ENCODE results near the gene LACTBL1. TPM values are rescaled to one million over a fixed set of nuclear protein-coding genes. Genes with fewer than 3 reads are reported as not detected.
"Not testable (repeated sequence)": the region's sequence is repeated elsewhere in the genome, so short reads cannot be mapped to it uniquely, and the experiment has no call there.

The LACTBL1 gene, protein sequence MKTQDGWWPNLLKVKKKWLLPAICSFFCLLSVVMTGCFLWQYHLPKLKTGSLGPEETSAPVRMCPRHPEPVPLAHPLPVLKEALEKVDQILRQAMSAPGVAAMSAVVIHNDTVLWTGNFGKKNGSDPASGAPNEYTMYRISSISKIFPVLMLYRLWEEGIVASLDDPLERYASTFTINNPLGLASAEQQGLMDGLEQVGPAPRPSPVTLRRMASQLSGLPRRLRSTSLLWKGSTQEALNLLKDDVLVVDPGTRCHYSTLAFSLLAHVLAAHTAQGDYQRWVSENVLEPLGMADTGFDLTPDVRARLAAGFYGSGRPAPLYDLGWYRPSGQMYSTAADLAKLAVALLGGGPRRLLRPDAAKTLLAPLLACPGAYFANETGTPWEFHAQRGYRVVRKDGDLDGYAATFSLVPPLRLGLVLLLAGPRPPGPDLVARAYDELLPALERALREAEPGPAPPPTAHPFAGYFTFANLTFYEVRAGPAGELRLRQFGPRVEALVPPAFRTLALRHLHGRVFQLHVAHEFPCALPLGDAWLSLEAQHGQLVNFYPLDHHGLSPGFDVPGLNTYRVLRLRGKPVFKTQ
- under 1 TPM in 1 of 8 experiments, not detected in 7; 0.13 TPM for total RNA-seq

DNA sequence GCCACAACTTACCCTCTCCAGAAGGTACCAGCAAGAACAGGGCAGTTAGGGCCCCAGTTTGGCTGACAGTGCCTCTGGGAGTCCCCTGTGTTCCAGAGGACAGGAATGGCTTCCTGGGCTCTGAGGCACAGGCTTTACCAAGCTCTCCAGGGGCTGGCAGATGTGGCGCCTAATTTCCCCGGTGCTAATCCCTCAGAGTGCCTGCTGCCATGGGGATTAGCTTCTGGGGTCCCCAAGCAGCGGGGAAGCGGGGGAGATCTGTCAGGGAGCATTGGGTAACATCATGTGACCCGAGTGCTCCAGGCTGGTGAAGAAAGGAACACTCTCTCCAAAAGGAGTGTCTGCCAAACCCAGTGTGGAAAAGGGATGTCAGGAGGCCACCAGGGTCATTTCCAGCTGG is at the start of gene LACTBL1:
Gene LACTBL1, minus strand, starts transcription at position 107 of the 400 bp plus-strand sequence. CDS start 550 bp downstream, outside the sequence.
- ATAC-seq (replicated peaks in 6 of 8) = no peak
- H3K4me3 ChIP-seq = no peak within 1 kb of the TSS
- H3K27ac ChIP-seq = peak within 1 kb of the TSS in 1 of 2 donors; percentile 64
- H3K4me1 ChIP-seq (replicated peaks in 1 of 2) = peaks cover 16 to 19% of the 10 kb centered on the region in 2 donors
- 37 to 85% (median 80%) methylated on average over 2 to 3 of the region's 5 CpGs; no CpG with 5 or more reads in 7 of the 10 experiments for WGBS, 10 experiments
- in situ Hi-C loops (cut with MboI; ENCODE audit: low pct_unique_long_range_greater_than_20kb in 2 of 9, low sequenced_read_pairs in 9 of 9, unreplicated experiment in 9 of 9) = loop anchor here in 1 of 9 experiments (10.0 kb wide), 1 partner anchor 212 kb away; no protein-coding TSS in a partner anchor

DNA sequence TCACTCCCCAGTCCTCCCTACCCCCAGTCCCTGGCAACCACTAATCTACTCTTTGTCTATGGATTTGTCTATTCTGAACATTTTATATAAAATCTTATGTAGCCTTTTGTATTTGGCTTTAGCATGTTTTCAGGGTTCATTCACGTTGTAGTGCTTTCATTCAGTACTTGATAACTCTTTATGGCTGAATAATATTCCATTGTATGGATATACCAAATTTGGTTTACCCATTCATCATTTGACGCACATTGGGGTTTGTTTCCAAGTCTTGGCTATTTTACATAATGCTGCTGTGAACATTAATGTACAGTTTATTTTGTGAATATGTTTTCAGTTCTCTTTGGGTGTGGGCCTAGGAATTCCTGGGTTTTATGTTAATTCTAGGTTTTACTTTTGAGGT is 49.2 kb upstream of the LACTBL1 start:
- 0 to 100% (median 88%) methylated on average over 1 to 2 of the region's 2 CpGs for WGBS, 10 experiments
- Histone ChIP-seq H3K27ac (no peak overlapping the region), H3K4me3 (peak overlapping the region; percentile 58 to 84 (median 74)), H3K4me1 (replicated peaks in 1 of 2) (peaks cover 0 to 5% of the 10 kb centered on the region in 2 donors)
- ATAC-seq (replicated peaks in 6 of 8) = no peak
- in situ Hi-C loops (cut with MboI; ENCODE audit: low pct_unique_long_range_greater_than_20kb in 2 of 9, low sequenced_read_pairs in 9 of 9, unreplicated experiment in 9 of 9) = no loop called here

DNA sequence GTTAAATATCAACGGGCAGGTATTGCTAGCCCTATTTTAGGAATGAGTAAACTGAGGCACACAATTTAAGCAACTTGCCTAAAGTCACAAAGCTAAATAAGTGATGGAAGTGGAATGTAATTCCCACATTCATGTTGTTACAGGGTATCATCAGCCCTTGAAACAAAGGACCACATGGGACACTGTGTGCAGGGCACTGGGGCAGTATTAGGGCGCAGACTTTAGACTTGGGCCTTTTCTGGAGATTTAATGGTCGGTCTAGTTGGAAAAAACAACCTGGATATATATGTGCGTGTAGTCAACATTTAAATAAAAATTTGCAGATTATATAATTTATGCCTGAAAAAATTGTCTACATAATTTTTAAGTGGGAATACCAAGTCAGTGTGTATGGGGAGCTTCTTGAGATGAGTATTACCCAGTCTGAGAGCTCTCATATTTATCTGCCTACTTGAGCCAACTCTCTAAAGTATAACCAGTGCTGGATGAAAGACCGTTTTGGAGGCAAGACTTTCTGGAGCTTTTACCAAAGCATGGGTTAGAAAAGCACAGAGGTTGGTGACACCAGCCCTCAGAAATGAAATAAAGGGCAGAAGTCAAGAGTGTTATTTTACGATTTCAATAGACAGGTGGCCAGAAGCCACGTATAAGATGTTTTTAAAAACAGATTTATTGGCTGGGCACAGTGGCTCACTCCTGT is 48.2 kb upstream of the LACTBL1 start:
- peak overlapping the region; percentile 94 to 95 for H3K27ac ChIP-seq
- in situ Hi-C loops (cut with MboI; ENCODE audit: low pct_unique_long_range_greater_than_20kb in 2 of 9, low sequenced_read_pairs in 9 of 9, unreplicated experiment in 9 of 9) = no loop called here
- H3K4me1 ChIP-seq (replicated peaks in 1 of 2) = peaks cover 0 to 5% of the 10 kb centered on the region in 2 donors
- no peak for ATAC-seq (replicated peaks in 6 of 8)
- 0 to 57% (median 20%) methylated on average over 1 to 7 of the region's 7 CpGs for WGBS, 10 experiments
- H3K4me3 ChIP-seq = peak overlapping the region; percentile 58 to 84 (median 74)

DNA sequence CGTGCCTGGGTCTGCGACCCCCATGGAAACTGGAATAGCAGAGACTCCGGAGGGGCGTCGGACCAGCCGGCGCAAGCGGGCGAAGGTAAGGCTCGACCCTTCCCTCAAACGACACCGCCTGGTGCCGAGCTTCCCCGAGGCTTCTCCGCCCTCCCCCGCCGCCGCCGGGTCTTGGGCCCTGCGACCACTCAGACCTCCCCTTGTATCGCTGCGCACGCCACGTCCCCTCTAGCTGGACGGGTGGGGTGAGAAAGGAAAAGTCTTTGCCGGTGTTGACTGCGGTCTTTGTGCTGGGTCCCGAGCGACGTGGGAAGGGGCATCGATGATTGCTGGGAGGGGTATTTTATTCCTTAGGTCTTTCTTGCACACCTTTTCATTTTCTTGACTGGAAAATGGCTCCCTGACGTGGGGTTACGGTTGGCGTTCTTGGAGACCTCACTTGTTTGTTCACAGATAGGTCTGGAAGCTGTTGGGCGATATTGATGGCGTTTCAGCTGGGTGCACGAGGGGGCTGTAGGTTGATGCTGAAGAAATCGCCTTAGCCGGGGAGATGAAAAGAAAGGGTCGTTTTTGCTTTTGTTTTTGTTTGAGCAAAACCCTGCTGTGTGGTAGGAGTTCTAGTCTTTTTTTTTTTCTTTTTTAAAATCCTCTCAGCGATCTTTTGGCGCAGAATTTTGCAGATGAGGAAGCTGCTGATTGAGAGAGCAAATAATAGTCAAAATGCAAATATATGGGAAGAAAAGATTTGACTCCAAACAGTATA is 47.4 kb upstream of the LACTBL1 start:
- Histone ChIP-seq H3K27ac (peak overlapping the region; percentile 94 to 95), H3K4me1 (replicated peaks in 1 of 2) (peaks cover 0 to 5% of the 10 kb centered on the region in 2 donors), H3K4me3 (peak overlapping the region; percentile 58 to 84 (median 74))
- 0 to 2% (median 0%) methylated on average over 2 to 20 of the region's 42 CpGs for WGBS, 10 experiments
- ATAC-seq (replicated peaks in 6 of 8) = peak in 7 of 8 experiments; percentile 2 to 42 (median 32)
- in situ Hi-C loops (cut with MboI; ENCODE audit: low pct_unique_long_range_greater_than_20kb in 2 of 9, low sequenced_read_pairs in 9 of 9, unreplicated experiment in 9 of 9) = no loop called here

DNA sequence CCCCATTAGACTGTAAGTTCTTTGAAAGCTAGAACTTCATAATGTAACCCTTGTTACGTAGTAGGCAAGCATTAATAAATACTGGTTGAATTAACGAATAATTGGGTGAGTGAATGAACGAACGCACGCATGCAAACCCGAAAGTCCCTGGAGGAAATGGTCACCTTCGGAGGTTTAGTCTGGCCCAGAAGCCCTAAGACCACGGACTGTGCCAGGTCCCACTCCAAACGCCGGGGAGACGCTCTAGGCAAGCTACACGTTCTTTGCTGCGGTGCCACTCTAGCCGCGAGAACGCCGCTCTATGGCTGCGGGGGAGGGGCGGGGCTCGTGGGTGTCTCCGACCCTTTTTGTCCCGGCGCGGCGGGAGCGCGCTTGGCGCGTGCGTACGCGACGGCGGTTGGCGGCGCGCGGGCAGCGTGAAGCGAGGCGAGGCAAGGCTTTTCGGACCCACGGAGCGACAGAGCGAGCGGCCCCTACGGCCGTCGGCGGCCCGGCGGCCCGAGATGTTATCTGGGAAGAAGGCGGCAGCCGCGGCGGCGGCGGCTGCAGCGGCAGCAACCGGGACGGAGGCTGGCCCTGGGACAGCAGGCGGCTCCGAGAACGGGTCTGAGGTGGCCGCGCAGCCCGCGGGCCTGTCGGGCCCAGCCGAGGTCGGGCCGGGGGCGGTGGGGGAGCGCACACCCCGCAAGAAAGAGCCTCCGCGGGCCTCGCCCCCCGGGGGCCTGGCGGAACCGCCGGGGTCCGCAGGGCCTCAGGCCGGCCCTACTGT is 46.6 kb upstream of the LACTBL1 start, which contains the start of gene KDM1A:
Gene KDM1A, plus strand, starts transcription at position 375 of the 769 bp plus-strand sequence. Its CDS starts 129 bp downstream, at position 504.
- H3K4me1 ChIP-seq (replicated peaks in 1 of 2) = peaks cover 0 to 5% of the 10 kb centered on the region in 2 donors
- 0 to 2% (median 0%) methylated on average over 1 to 33 of the region's 85 CpGs; no CpG with 5 or more reads in 1 of the 10 experiments for WGBS, 10 experiments
- H3K27ac ChIP-seq = peak within 1 kb of the TSS; percentile 94 to 95
- in situ Hi-C loops (cut with MboI; ENCODE audit: low pct_unique_long_range_greater_than_20kb in 2 of 9, low sequenced_read_pairs in 9 of 9, unreplicated experiment in 9 of 9) = no loop called here
- peak; percentile 96 to 98 (median 97) for ATAC-seq (replicated peaks in 6 of 8)
- peak within 1 kb of the TSS; percentile 58 to 84 (median 74) for H3K4me3 ChIP-seq

DNA sequence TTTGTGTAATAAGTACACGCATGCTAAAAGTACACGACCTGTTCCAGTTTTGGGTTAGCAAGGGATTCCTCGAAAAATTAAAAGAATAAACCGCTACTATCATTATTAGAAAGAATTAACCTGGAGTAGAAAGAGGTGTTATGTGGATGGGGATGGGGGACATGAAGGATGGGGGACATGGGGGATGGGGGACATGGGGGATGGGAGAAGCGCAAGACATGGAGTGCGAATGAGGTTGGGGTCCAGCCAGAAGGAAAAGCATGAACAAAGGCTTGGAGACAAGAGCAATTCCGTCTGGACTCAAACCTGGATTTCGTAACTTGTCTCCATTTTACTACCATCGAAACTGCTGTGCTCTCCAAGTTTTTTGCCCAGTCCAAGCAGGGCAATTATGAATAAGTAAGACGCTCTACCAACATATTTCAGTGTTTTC is 46.0 kb upstream of the LACTBL1 start:
- H3K27ac ChIP-seq = peak overlapping the region; percentile 56 to 64
- 0 to 89% (median 56%) methylated on average over 1 to 7 of the region's 10 CpGs; no CpG with 5 or more reads in 3 of the 10 experiments for WGBS, 10 experiments
- ATAC-seq (replicated peaks in 6 of 8) = peak; percentile 0 to 9 (median 2)
- peak overlapping the region; percentile 58 to 84 (median 74) for H3K4me3 ChIP-seq
- peaks cover 4 to 10% of the 10 kb centered on the region in 2 donors for H3K4me1 ChIP-seq (replicated peaks in 1 of 2)
- in situ Hi-C loops (cut with MboI; ENCODE audit: low pct_unique_long_range_greater_than_20kb in 2 of 9, low sequenced_read_pairs in 9 of 9, unreplicated experiment in 9 of 9) = no loop called here

DNA sequence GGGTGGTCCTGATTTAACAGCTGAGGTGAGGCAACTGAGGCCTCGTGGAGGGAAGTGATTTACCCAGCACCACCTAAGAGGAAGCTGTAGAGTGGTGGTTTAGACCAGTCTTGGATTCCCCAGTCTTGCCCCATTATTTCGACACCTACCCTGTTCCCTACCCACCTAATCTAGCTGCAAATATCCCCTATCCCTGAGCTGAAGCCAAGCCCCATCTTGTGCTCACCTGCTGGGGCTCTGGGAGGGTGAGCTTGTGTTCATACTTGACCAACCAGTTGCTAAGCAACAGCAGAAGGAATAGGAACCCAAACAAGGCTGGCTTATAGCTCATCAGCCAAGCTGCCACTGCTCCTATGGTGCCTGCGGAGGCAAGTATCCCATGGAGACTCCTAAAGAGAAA is 41.0 kb upstream of the LACTBL1 start:
- in situ Hi-C loops (cut with MboI; ENCODE audit: low pct_unique_long_range_greater_than_20kb in 2 of 9, low sequenced_read_pairs in 9 of 9, unreplicated experiment in 9 of 9) = no loop called here
- H3K4me1 ChIP-seq (replicated peaks in 1 of 2) = peaks cover 7 to 8% of the 10 kb centered on the region in 2 donors
- H3K4me3 ChIP-seq = no peak overlapping the region
- no peak overlapping the region for H3K27ac ChIP-seq
- ATAC-seq (replicated peaks in 6 of 8) = peak in 5 of 8 experiments; percentile 94 to 95 (median 95)
- WGBS, 10 experiments = 38 to 100% (median 67%) methylated on average over 1 to 3 of the region's 3 CpGs; no CpG with 5 or more reads in 3 of the 10 experiments

DNA sequence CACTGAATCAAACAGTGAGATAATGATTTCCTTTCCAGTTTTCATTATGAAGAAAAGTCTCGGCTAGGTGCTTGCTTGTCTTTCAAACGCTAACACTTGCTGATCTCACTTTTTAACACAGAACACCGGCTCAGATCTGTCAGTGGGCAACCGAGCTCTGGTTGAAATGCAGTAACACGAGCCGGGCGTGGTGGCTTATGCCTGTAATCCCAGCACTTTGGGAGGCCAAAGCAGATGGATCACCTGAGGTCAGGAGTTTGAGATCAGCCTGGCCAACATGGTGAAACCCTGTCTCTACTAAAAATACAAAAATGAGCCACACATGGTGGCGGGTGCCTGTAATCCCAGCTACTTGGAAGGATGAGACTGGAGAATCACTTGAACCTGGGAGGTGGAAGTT is 37.4 kb upstream of the LACTBL1 start:
- H3K4me1 ChIP-seq (replicated peaks in 1 of 2); H3K27ac ChIP-seq; in situ Hi-C loops (cut with MboI; ENCODE audit: low pct_unique_long_range_greater_than_20kb in 2 of 9, low sequenced_read_pairs in 9 of 9, unreplicated experiment in 9 of 9); H3K4me3 ChIP-seq: not testable (repeated sequence)
- ATAC-seq (replicated peaks in 6 of 8) = peak in 1 of 8 experiments; percentile 13
- 65 to 92% (median 76%) methylated on average over 1 to 8 of the region's 8 CpGs; no CpG with 5 or more reads in 1 of the 10 experiments for WGBS, 10 experiments

DNA sequence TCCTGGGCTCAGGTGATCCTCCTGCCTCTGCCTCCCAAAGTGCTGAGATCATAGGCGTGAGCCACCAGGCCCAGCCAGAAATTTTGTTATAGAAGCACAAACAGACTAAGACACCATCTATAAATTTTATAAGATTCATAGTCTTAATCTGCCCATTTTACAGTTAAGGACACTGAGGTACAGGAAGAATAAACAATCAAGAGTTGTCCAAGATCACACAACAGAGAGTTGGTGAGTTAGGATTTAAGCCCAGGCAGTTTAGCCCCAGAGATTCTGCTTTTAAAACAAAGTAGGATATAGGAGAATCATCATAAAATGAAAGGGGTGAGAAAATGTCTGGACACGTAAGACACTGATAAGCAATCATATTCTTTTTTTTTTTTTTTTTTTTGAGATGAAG is 36.2 kb upstream of the LACTBL1 start:
- ATAC-seq (replicated peaks in 6 of 8) = no peak
- WGBS, 10 experiments = 90 to 100% (median 100%) methylated on average over 1 to 2 of the region's 2 CpGs; no CpG with 5 or more reads in 3 of the 10 experiments

DNA sequence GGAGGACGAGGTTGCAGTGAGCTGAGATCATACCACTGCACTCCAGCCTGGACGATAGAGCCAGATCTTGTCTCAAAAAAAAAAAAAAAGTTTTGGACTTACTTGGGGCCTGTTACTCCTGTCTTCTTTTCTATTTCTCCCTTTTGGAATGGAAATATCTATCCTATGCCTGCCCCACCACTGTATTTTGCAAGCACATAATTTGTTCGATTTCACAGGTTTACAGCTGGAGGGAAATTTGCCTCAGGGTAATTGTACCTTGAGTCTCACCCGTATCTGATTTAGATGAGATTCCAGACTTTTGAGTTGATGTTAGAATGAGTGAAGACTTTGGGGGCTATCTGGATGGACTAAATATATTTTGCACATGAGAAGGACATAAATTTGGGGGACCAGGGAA is 34.4 kb upstream of the LACTBL1 start:
- no peak overlapping the region for H3K4me3 ChIP-seq
- peaks cover 6 to 11% of the 10 kb centered on the region in 2 donors for H3K4me1 ChIP-seq (replicated peaks in 1 of 2)
- ATAC-seq (replicated peaks in 6 of 8) = no peak
- in situ Hi-C loops (cut with MboI; ENCODE audit: low pct_unique_long_range_greater_than_20kb in 2 of 9, low sequenced_read_pairs in 9 of 9, unreplicated experiment in 9 of 9) = no loop called here
- 80 to 100% (median 90%) methylated on average over 1 to 4 of the region's 4 CpGs; no CpG with 5 or more reads in 2 of the 10 experiments for WGBS, 10 experiments
- H3K27ac ChIP-seq = no peak overlapping the region

More for the DNA sequence above, 36.2 kb upstream of the LACTBL1 start:
- Histone ChIP-seq H3K4me1 (replicated peaks in 1 of 2) (peaks cover 12 to 16% of the 10 kb centered on the region in 2 donors), H3K4me3 (no peak overlapping the region), H3K27ac (no peak overlapping the region)
- in situ Hi-C loops (cut with MboI; ENCODE audit: low pct_unique_long_range_greater_than_20kb in 2 of 9, low sequenced_read_pairs in 9 of 9, unreplicated experiment in 9 of 9) = no loop called here

DNA sequence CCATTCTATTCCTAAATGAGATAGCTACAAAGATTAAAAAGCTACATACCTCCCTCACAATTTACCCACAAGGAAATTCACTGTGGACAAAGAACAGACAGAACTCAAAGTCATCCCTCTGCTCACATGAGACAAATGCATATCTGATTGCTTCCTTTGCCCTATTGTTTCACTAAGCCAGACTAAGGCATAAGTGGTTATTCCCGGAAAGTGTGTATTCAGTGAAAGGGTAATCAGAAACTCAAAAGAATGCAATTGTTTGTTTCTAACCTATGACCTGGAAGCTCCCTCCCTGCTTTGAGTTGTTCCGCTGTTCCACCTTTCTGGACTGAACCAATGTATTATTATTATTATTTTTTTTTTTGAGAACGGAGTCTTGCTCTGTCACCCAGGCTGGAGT is 32.1 kb upstream of the LACTBL1 start:
- H3K4me3 ChIP-seq; in situ Hi-C loops (cut with MboI; ENCODE audit: low pct_unique_long_range_greater_than_20kb in 2 of 9, low sequenced_read_pairs in 9 of 9, unreplicated experiment in 9 of 9); H3K27ac ChIP-seq: not testable (repeated sequence)
- WGBS, 10 experiments = 60 to 100% (median 83%) methylated on average over 1 to 3 of the region's 3 CpGs; no CpG with 5 or more reads in 1 of the 10 experiments
- peak in 1 of 8 experiments; percentile 24 for ATAC-seq (replicated peaks in 6 of 8)
- peaks cover 6 to 11% of the 10 kb centered on the region in 2 donors for H3K4me1 ChIP-seq (replicated peaks in 1 of 2)

Data from motor neuron (in vitro differentiated cells).